HL-60 (cell line): ENCODE data around the gene SPIRE1.

Experiments used
- GABPA ChIP-seq: IDR thresholded peaks from 2 replicates; pipeline ENCODE4 v1.6.1; 2012; ENCODE audit warnings: low read depth
- POLR2AphosphoS5 ChIP-seq: IDR thresholded peaks from 2 replicates; pipeline ENCODE4 v1.6.1; 2012; ENCODE audit warnings: low read depth
- SPI1 ChIP-seq: IDR thresholded peaks from 2 replicates; pipeline ENCODE4 v1.6.1; 2012; ENCODE audit warnings: low read depth, mild to moderate bottlenecking, borderline replicate concordance
- TF ChIP-seq, protein P1 (sequence below): IDR thresholded peaks from one replicate; pipeline ENCODE4 v1.5.1; 2011; ENCODE audit warnings: low read length, control low read depth, inconsistent platforms; ENCODE audit not compliant: insufficient read depth

DNA sequence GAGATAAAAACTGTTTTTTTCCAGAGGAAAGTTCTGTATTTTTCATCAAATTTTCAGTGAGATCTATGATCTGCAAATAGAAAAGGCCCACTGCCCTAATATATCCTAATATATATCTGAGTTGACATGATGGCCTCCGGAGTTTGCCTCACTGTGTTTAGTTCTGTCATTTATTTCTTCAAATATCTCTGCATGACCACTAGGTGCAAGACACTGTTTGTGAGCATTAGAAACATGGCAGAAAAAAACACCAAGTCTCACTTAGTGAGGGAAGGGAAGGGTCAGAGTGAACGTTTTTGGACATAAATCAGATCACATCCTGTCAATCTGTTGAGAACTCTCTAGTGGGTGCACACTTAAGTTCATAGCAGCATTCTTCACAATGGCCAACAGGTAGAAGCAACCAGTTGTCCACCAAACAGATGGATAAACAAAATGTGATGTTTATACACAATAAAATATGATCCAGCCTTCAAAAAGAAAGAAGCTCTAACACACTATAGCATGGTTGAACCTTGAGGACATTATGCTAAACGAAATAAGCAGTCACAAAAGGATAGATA lies 53.4 kb downstream of the SPIRE1 start:
- TF ChIP-seq, protein P1, sequence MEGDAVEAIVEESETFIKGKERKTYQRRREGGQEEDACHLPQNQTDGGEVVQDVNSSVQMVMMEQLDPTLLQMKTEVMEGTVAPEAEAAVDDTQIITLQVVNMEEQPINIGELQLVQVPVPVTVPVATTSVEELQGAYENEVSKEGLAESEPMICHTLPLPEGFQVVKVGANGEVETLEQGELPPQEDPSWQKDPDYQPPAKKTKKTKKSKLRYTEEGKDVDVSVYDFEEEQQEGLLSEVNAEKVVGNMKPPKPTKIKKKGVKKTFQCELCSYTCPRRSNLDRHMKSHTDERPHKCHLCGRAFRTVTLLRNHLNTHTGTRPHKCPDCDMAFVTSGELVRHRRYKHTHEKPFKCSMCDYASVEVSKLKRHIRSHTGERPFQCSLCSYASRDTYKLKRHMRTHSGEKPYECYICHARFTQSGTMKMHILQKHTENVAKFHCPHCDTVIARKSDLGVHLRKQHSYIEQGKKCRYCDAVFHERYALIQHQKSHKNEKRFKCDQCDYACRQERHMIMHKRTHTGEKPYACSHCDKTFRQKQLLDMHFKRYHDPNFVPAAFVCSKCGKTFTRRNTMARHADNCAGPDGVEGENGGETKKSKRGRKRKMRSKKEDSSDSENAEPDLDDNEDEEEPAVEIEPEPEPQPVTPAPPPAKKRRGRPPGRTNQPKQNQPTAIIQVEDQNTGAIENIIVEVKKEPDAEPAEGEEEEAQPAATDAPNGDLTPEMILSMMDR: no peak
- no peak for TF ChIP-seq POLR2AphosphoS5
- TF ChIP-seq SPI1: no peak
- no peak for TF ChIP-seq GABPA
